Nephron progenitor cell (in vitro differentiated cells): ENCODE results near the gene DESI1.

ENCODE experiments used
- DNase-seq: peaks from one replicate; pipeline ENCODE4 v3.0.0; 2021
- H3K27ac Mint-ChIP-seq: 2 replicates; pipeline ENCODE4 v1.8.0; 2021; ENCODE audit warnings: mild to moderate bottlenecking, moderate library complexity, mixed read lengths
- H3K27me3 Mint-ChIP-seq: 2 replicates; pipeline ENCODE4 v1.8.0; 2021; ENCODE audit warnings: mild to moderate bottlenecking, low read depth, mixed read lengths; ENCODE audit not compliant: poor library complexity
- H3K36me3 Mint-ChIP-seq: 2 replicates; pipeline ENCODE4 v1.8.0; 2021; ENCODE audit warnings: low read depth, mixed read lengths
- H3K4me1 Mint-ChIP-seq: 2 replicates; pipeline ENCODE4 v1.8.0; 2021; ENCODE audit warnings: mixed read lengths
- H3K4me3 Mint-ChIP-seq: 2 replicates; pipeline ENCODE4 v1.8.0; 2021; ENCODE audit warnings: mild to moderate bottlenecking, moderate library complexity, mixed read lengths
- H3K9me3 Mint-ChIP-seq: 2 replicates; pipeline ENCODE4 v1.8.0; 2021; ENCODE audit warnings: mild to moderate bottlenecking, moderate library complexity, mixed read lengths
- CTCF ChIP-seq: fragments of 200-600 bp; sonication (generic); IDR thresholded peaks from 2 replicates; pipeline ENCODE4 v1.5.0; 2021; ENCODE audit warnings: antibody characterized with exemption

The DESI1 gene

GRCh38 chr22:41661088-41661487 lies 40.2 kb upstream of the DESI1 start:
- Mint-ChIP-seq H3K27ac (no peak overlapping the region), H3K4me1 (no peaks in the 10 kb centered on the region), H3K4me3 (no peak overlapping the region), H3K27me3 (no peaks in the 10 kb centered on the region), H3K9me3 (no peaks in the 10 kb centered on the region), H3K36me3 (peaks cover 62% of the 10 kb centered on the region)
- no peak for DNase-seq
- TF ChIP-seq CTCF: no peak

- Mint-ChIP-seq H3K27me3 (no peaks in the 10 kb centered on the region), H3K4me1 (no peaks in the 10 kb centered on the region), H3K27ac (peak overlapping the region; percentile 78), H3K4me3 (no peak overlapping the region), H3K9me3 (no peaks in the 10 kb centered on the region), H3K36me3 (peaks cover 67% of the 10 kb centered on the region)
- DNase-seq: no peak
- TF ChIP-seq CTCF: no peak
Measured at GRCh38 chr22:41660416-41660815, 39.6 kb upstream of the DESI1 start.

GRCh38 chr22:41659941-41660340 lies 39.1 kb upstream of the DESI1 start:
- Mint-ChIP-seq H3K36me3 (peaks cover 65% of the 10 kb centered on the region), H3K27ac (peak overlapping the region; percentile 78), H3K4me1 (no peaks in the 10 kb centered on the region), H3K4me3 (no peak overlapping the region), H3K27me3 (no peaks in the 10 kb centered on the region), H3K9me3 (no peaks in the 10 kb centered on the region)
- no peak for TF ChIP-seq CTCF
- DNase-seq: no peak

GRCh38 chr22:41658869-41659268 lies 38.0 kb upstream of the DESI1 start:
- Mint-ChIP-seq H3K27ac (no peak overlapping the region), H3K4me3 (no peak overlapping the region), H3K4me1 (no peaks in the 10 kb centered on the region), H3K36me3 (peaks cover 75% of the 10 kb centered on the region), H3K27me3 (no peaks in the 10 kb centered on the region), H3K9me3 (no peaks in the 10 kb centered on the region)
- no peak for TF ChIP-seq CTCF
- DNase-seq: no peak

- H3K27me3 Mint-ChIP-seq: no peaks in the 10 kb centered on the region
- no peaks in the 10 kb centered on the region for H3K9me3 Mint-ChIP-seq
- H3K36me3 Mint-ChIP-seq: peaks cover 82% of the 10 kb centered on the region
- H3K27ac Mint-ChIP-seq: no peak overlapping the region
- H3K4me3 Mint-ChIP-seq: no peak overlapping the region
- TF ChIP-seq CTCF: no peak
- no peak for DNase-seq
- no peaks in the 10 kb centered on the region for H3K4me1 Mint-ChIP-seq
Measured at GRCh38 chr22:41657709-41658108, 36.9 kb upstream of the DESI1 start.

GRCh38 chr22:41656556-41656955 lies 35.7 kb upstream of the DESI1 start:
- no peak for TF ChIP-seq CTCF

More at GRCh38 chr22:41656556-41656955, 35.7 kb upstream of the DESI1 start:
- no peaks in the 10 kb centered on the region for H3K9me3 Mint-ChIP-seq
- H3K36me3 Mint-ChIP-seq: peaks cover 87% of the 10 kb centered on the region
- no peaks in the 10 kb centered on the region for H3K27me3 Mint-ChIP-seq
- no peak overlapping the region for H3K4me3 Mint-ChIP-seq
- H3K4me1 Mint-ChIP-seq: no peaks in the 10 kb centered on the region
- no peak for DNase-seq
- H3K27ac Mint-ChIP-seq: peak overlapping the region; percentile 86
